GM23248 (cell line): Measurements from ENCODE around the gene PRSS1. TPM values are rescaled to one million over a fixed set of nuclear protein-coding genes. Genes with fewer than 3 reads are reported as not detected.
"Not testable (repeated sequence)": the region's sequence is repeated elsewhere in the genome, so short reads cannot be mapped to it uniquely, and the experiment has no call there.

ENCODE experiments used
- DNase-seq: peaks from one replicate; pipeline ENCODE4 v3.0.0-alpha.2; 2015
- H2AFZ ChIP-seq: fragments of 200-600 bp; sonication (generic); 2 replicates; pipeline ENCODE4 v1.6.1; 2016; ENCODE audit warnings: antibody characterized with exemption
- H3F3A ChIP-seq: fragments of 200-600 bp; sonication (generic); 2 replicates; pipeline ENCODE4 v1.6.1; 2016; ENCODE audit warnings: mild to moderate bottlenecking, antibody characterized with exemption, mixed run types; ENCODE audit not compliant: insufficient read depth
- H3K27ac ChIP-seq: fragments of 200-600 bp; sonication (generic); 2 replicates; pipeline ENCODE4 v1.5.1; 2016; ENCODE audit warnings: mild to moderate bottlenecking
- H3K27me3 ChIP-seq: fragments of 200-600 bp; sonication (generic); replicated peaks from 2 replicates; pipeline ENCODE4 v1.6.1; 2016; ENCODE audit warnings: mild to moderate bottlenecking; ENCODE audit not compliant: insufficient read depth
- H3K36me3 ChIP-seq: fragments of 200-600 bp; sonication (generic); 2 replicates; pipeline ENCODE4 v1.6.1; 2016; ENCODE audit warnings: low read depth, mild to moderate bottlenecking
- H3K4me1 ChIP-seq: fragments of 200-600 bp; sonication (generic); 2 replicates; pipeline ENCODE4 v1.6.1; 2016; ENCODE audit warnings: mild to moderate bottlenecking; ENCODE audit not compliant: insufficient read depth
- H3K4me2 ChIP-seq: fragments of 200-600 bp; sonication (generic); one replicate; pipeline ENCODE4 v1.6.1; 2016; ENCODE audit warnings: mild to moderate bottlenecking; ENCODE audit not compliant: unreplicated experiment
- H3K4me3 ChIP-seq: fragments of 200-600 bp; sonication (generic); 2 replicates; pipeline ENCODE4 v1.5.1; 2016; ENCODE audit warnings: mild to moderate bottlenecking
- H3K79me2 ChIP-seq: fragments of 200-600 bp; sonication (generic); 2 replicates; pipeline ENCODE4 v1.6.1; 2016; ENCODE audit warnings: mild to moderate bottlenecking; ENCODE audit not compliant: insufficient read depth
- H3K9ac ChIP-seq: fragments of 200-600 bp; sonication (generic); 2 replicates; pipeline ENCODE4 v1.6.1; 2016; ENCODE audit warnings: mild to moderate bottlenecking
- H3K9me2 ChIP-seq: fragments of 200-600 bp; sonication (generic); 2 replicates; pipeline ENCODE4 v1.6.1; 2016; ENCODE audit warnings: mixed run types, mild to moderate bottlenecking, moderate library complexity; ENCODE audit not compliant: insufficient read depth
- H3K9me3 ChIP-seq: fragments of 200-600 bp; sonication (generic); one replicate; pipeline ENCODE4 v1.6.1; 2017; ENCODE audit warnings: low read depth
- H4K20me1 ChIP-seq: fragments of 200-600 bp; sonication (generic); 2 replicates; pipeline ENCODE4 v1.6.0; 2016; ENCODE audit not compliant: insufficient read depth
- EZH2 ChIP-seq: fragments of 200-600 bp; sonication (generic); IDR thresholded peaks from 2 replicates; pipeline ENCODE4 v1.6.1; 2018; ENCODE audit warnings: antibody characterized with exemption, mild to moderate bottlenecking; ENCODE audit not compliant: insufficient read depth, poor library complexity, severe bottlenecking
- EZH2phosphoT487 ChIP-seq: fragments of 200-600 bp; sonication (generic); IDR thresholded peaks from 2 replicates; pipeline ENCODE4 v1.6.1; 2018; ENCODE audit warnings: antibody characterized with exemption, moderate library complexity, mild to moderate bottlenecking, low read depth; ENCODE audit not compliant: insufficient read depth
- WGBS, 2 experiments: methylation state at CpG; one replicate each; pipeline ENCODE4 v1.1.6; 2015 to 2017; ENCODE audit warnings: low lambda C conversion rate in 2 of 2, low coverage in 1 of 2; ENCODE audit errors: missing lambda C conversion rate in 2 of 2; 5-methylcytosine and 5-hydroxymethylcytosine counted together
- in situ Hi-C: fragments of 300-500 bp; cut with MboI; formaldehyde crosslinking; loops from 2 replicates; pipeline ENCODE4 v1.15.0; 2020
- polyA plus RNA-seq: library from polyadenylated mRNA; unstranded; fragments of >200 nt; fragmentation: Nextera tagmentation; extraction: Ambion mirVana; gene quantifications from 2 replicates; pipeline ENCODE4 v1.2.1, GENCODE V29; 2016
- total RNA-seq: library from RNA; depleted of rRNA; stranded (reverse); fragments of >200 nt; shearing (Covaris generic); gene quantifications from 2 replicates; pipeline ENCODE4 v1.2.3, GENCODE V29; 2014

The PRSS1 gene
- total and polyA plus RNA-seq, 2 experiments from 2014 or later: not detected

DNA sequence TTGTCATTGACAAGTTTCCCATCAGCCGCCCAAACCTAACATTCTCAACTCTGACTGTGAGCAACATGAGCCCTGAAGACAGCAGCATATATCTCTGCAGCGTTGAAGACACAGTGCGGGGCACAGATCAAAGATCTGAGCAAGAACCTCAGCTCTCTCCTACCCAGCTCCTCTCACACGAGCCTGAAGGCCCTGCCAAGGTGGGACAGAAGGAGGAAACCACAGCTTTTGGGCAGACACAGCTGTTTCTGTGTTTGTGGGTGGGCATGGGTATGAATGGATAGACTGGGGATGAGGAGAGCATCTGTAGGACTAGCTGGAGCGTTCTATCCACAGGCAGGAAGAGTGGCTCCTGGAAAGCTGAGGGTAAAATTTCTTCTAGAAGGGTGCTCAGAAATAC lies 8.5 kb upstream of the PRSS1 start:
- 33 to 43% methylated on average over 5 of the region's 5 CpGs for WGBS, 2 experiments
- Histone ChIP-seq H3K4me3 (no peak overlapping the region), H3K9me3 (no peaks in the 10 kb centered on the region), H3K9me2 (no peaks in the 10 kb centered on the region), H3K79me2 (no peaks in the 10 kb centered on the region), H3F3A (no peaks in the 10 kb centered on the region), H3K4me2 (no peak overlapping the region), H3K4me1 (no peaks in the 10 kb centered on the region), H4K20me1 (no peaks in the 10 kb centered on the region), H2AFZ (no peak overlapping the region), H3K36me3 (no peaks in the 10 kb centered on the region), H3K27me3 (no peaks in the 10 kb centered on the region; the same call in none of the 2 replicates), H3K9ac (no peak overlapping the region), H3K27ac (no peak overlapping the region)
- no peak for DNase-seq
- TF ChIP-seq EZH2: no peak
- no peak for TF ChIP-seq EZH2phosphoT487
- in situ Hi-C loops: no loop called here

DNA sequence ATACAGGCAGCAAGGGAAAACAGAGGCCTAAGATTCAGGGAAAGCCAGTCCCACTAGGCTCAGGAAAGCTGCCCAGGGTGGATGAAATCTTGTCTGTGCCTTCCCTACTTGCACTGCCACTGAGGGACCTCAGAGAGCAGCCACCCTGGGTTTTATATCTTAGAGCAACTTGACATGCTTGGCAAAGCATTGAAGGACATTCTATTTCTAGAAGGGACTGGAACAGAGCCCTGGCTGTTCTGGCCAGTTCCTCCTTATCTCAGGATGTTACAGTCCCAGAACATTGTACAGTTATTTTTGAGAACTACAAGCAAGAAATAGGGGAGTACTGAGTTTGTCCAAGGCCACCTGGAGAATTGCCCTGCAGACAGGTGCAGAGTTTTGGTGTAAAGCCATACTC lies 7.3 kb upstream of the PRSS1 start:
- H3K27ac ChIP-seq, H3F3A ChIP-seq, H3K27me3 ChIP-seq, H3K9me2 ChIP-seq, DNase-seq, H4K20me1 ChIP-seq, H3K4me3 ChIP-seq, H3K4me1 ChIP-seq, H3K79me2 ChIP-seq, H3K36me3 ChIP-seq, H3K4me2 ChIP-seq, in situ Hi-C loops, H3K9me3 ChIP-seq, H3K9ac ChIP-seq, H2AFZ ChIP-seq: not testable (repeated sequence)

DNA sequence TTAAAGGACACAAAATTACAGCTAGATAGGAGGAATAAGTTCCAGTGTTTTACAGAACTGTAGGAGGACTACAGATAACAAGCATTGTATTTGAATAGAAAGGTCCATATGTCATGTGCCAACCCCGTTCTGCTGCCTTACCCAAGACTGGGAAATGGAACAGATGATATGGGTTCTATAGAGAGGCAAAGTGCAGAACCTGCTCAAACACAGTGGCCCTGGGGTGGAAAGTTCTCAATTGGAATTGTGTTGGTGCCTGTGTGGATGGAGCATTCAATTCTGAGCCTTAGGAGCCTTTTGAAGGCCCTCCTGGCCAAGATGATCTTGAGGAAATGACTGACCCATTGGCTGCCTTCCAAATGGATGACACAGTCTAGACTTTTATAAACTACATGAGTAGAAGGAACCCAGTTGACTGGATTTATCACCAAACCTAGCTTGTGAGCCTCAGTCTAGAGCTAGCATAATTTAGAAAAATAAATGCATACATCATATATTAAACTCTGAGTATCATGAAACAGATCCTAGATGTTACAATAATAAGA lies 4.1 kb upstream of the PRSS1 start:
- Histone ChIP-seq H3K9me3 (no peaks in the 10 kb centered on the region), H3K4me3 (no peak overlapping the region), H3K27ac (no peak overlapping the region), H4K20me1 (no peaks in the 10 kb centered on the region), H3K27me3 (no peaks in the 10 kb centered on the region; the same call in none of the 2 replicates), H3K36me3 (no peaks in the 10 kb centered on the region), H3K4me2 (no peak overlapping the region), H3K4me1 (no peaks in the 10 kb centered on the region), H3K9ac (no peak overlapping the region), H2AFZ (no peak overlapping the region), H3K9me2 (no peaks in the 10 kb centered on the region), H3F3A (no peaks in the 10 kb centered on the region), H3K79me2 (no peaks in the 10 kb centered on the region)
- TF ChIP-seq EZH2phosphoT487 (no peak), EZH2 (no peak)
- WGBS, 2 experiments: 45 to 69% methylated on average over 1 of the region's 1 CpG
- in situ Hi-C loops: no loop called here
- DNase-seq: peak; percentile 28

DNA sequence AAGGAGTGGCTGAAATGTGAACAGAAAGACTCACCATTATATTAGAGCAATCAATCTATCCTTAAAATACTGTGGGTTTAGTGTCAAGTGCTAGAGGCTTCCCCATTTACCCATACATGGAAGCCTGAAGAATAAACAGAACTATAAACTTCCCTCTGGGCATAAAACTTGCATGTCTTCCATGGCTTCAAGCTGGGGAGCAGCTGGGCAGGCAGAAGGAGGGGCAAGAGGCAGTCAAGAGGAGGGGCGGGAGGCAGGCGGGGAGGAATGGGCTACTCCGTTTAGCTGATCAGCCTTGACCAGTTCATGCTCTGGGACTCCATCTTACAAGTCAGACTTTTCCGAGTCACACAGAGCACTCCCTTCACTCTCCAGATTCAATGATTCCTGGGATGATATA lies 3.5 kb upstream of the PRSS1 start:
- in situ Hi-C loops: no loop called here
- Histone ChIP-seq H3K36me3 (no peaks in the 10 kb centered on the region), H3K79me2 (no peaks in the 10 kb centered on the region), H3K9me2 (no peaks in the 10 kb centered on the region), H3K9ac (no peak overlapping the region), H3K4me1 (no peaks in the 10 kb centered on the region), H3K4me2 (no peak overlapping the region), H3K9me3 (no peaks in the 10 kb centered on the region), H2AFZ (no peak overlapping the region), H3K4me3 (no peak overlapping the region), H3F3A (no peaks in the 10 kb centered on the region), H3K27me3 (no peaks in the 10 kb centered on the region; the same call in none of the 2 replicates), H3K27ac (no peak overlapping the region), H4K20me1 (no peaks in the 10 kb centered on the region)
- 85 to 88% methylated on average over 4 of the region's 4 CpGs for WGBS, 2 experiments
- DNase-seq: no peak
- TF ChIP-seq EZH2 (no peak), EZH2phosphoT487 (no peak)

DNA sequence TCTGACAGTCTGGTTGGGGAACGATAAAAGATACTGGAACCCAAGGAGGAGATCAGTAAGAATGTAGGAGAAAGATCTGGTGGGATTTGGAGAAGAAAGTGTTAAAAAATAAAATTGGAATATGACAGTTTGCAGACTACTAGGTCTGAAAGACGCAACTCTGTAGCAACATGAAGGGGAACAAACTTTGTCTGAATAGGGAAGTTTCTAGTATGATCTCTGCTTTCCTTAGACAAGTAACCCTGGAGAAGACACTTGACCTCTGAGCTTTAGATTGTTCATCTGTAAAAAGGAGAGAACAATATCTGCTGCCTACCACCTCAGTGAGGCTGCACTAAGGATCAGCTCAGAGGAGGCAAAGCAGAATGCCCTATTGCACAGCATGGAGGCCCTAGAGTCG lies 3.0 kb upstream of the PRSS1 start:
- no peaks in the 10 kb centered on the region for H3K79me2 ChIP-seq

DNA sequence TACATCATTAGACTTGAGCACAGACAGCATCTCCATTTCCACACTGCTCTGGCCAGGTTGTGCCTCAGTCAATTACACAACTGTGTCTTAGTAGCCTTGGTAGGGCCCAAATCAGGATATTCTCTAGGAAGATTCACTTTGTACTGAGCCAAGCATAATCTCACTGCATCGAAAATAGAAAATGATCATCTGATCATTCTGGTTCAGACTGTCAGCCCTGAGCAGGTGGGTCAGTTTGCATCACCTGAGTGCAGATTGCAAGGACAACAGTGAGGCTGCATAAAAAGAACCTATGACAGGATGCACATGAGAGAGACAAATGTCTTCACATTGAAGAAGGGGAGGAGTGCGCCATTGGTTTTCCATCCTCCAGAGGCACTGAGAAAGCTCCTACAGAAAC lies 862 bp upstream of the PRSS1 start:
- H2AFZ ChIP-seq, H3K79me2 ChIP-seq, H3K4me2 ChIP-seq, H3K27ac ChIP-seq, in situ Hi-C loops, H3K9ac ChIP-seq, H3K4me1 ChIP-seq, H3K27me3 ChIP-seq, DNase-seq, H3K9me3 ChIP-seq, H3K4me3 ChIP-seq, H3K36me3 ChIP-seq, H3K9me2 ChIP-seq, H3F3A ChIP-seq, H4K20me1 ChIP-seq: not testable (repeated sequence)
- 51 to 55% methylated on average over 2 of the region's 2 CpGs for WGBS, 2 experiments

More for the DNA sequence above, 3.0 kb upstream of the PRSS1 start:
- no peaks in the 10 kb centered on the region for H3K4me1 ChIP-seq
- no peak overlapping the region for H3K27ac ChIP-seq
- 51% methylated on average over 3 of the region's 3 CpGs for WGBS, 2 experiments
- no peak overlapping the region for H3K9ac ChIP-seq
- in situ Hi-C loops: no loop called here
- H3F3A ChIP-seq: no peaks in the 10 kb centered on the region
- H3K4me2 ChIP-seq: no peak overlapping the region
- H3K27me3 ChIP-seq: no peaks in the 10 kb centered on the region; the same call in 1 of the 2 replicates
- no peak for DNase-seq
- no peaks in the 10 kb centered on the region for H3K9me2 ChIP-seq
- H3K9me3 ChIP-seq: no peaks in the 10 kb centered on the region
- H2AFZ ChIP-seq: no peak overlapping the region
- H3K36me3 ChIP-seq: no peaks in the 10 kb centered on the region
- no peak overlapping the region for H3K4me3 ChIP-seq
- no peak for TF ChIP-seq EZH2
- TF ChIP-seq EZH2phosphoT487: no peak
- no peaks in the 10 kb centered on the region for H4K20me1 ChIP-seq
